GM12878 (cell line): ENCODE results near the gene CDKN2B-AS1. TPM values are rescaled to one million over a fixed set of nuclear protein-coding genes. Genes with fewer than 3 reads are reported as not detected.

Experiments
- ATAC-seq: fragments of 200-7000 bp; cut with Tn5 transposase; 3 replicates; pipeline ENCODE4 v1.9.1; 2020; ENCODE audit warnings: mild to moderate bottlenecking, moderate library complexity
- BruUV-seq: library from RNA; stranded (reverse); fragments of 400-500 nt; replicated peaks from 2 replicates; lab custom pipeline; 2021; lab: Mats Ljungman, UMichigan
- CTCF ChIA-PET: fragments of 300-600 bp; sonication (Branson Sonifier 250); formaldehyde crosslinking; extraction: SDS; loops from one replicate; lab custom pipeline; 2021; ENCODE audit warnings: inconsistent platforms; lab: Yijun Ruan, JAX
- POLR2A ChIA-PET: fragments of 350-600 bp; formaldehyde crosslinking; extraction: SDS; loops from one replicate; lab custom pipeline; 2021; ENCODE audit warnings: inconsistent platforms; lab: Charles Lee
- RAD21 ChIA-PET: fragments of 300-600 bp; sonication (Branson Sonifier 250); formaldehyde crosslinking; loops from one replicate; lab custom pipeline; 2023; ENCODE audit warnings: antibody characterized with exemption; ENCODE audit not compliant: unreplicated experiment; lab: Charles Lee
- SMC1A ChIA-PET: fragments of 300-600 bp; sonication (Branson Sonifier 250); formaldehyde crosslinking; loops from one replicate; lab custom pipeline; 2023; ENCODE audit not compliant: unreplicated experiment, uncharacterized antibody; lab: Charles Lee
- DNase-seq: peaks from one replicate; pipeline ENCODE4 v3.0.0-alpha.2; 2011; ENCODE audit warnings: low read depth, low spot score
- FAIRE-seq: peaks from 3 replicates; lab custom pipeline; 2011; peaks lifted over from hg19 to GRCh38; lab: Jason Lieb, UNC
- H2AFZ ChIP-seq: 2 replicates; pipeline ENCODE4 v1.6.0; 2011; ENCODE audit warnings: low read depth, low read length, control low read depth; ENCODE audit not compliant: control insufficient read depth
- H3K27ac ChIP-seq: 2 replicates; pipeline ENCODE4 v1.5.1; 2011; ENCODE audit warnings: control low read depth; ENCODE audit not compliant: control insufficient read depth, insufficient read depth
- H3K27me3 ChIP-seq, 2 experiments: replicated peaks in 1 of 2; 2 replicates each; pipeline versions ENCODE4 v1.6.0 to v1.6.1; 2011; ENCODE audit warnings: low read length in 1 of 2; ENCODE audit not compliant: control insufficient read depth in 2 of 2, insufficient read depth in 2 of 2
- H3K36me3 ChIP-seq, 2 experiments: 2 replicates each; pipeline ENCODE4 v1.5.1; 2011; ENCODE audit warnings: low read length in 1 of 2; ENCODE audit not compliant: control insufficient read depth in 2 of 2, insufficient read depth in 2 of 2
- H3K4me1 ChIP-seq: 2 replicates; pipeline ENCODE4 v1.6.1; 2011; ENCODE audit warnings: mild to moderate bottlenecking, low read length, moderate library complexity, mixed read lengths; ENCODE audit not compliant: control insufficient read depth, insufficient read depth
- H3K4me2 ChIP-seq: 2 replicates; pipeline ENCODE4 v1.6.0; 2011; ENCODE audit warnings: control low read depth; ENCODE audit not compliant: control insufficient read depth, insufficient read depth
- H3K4me3 ChIP-seq: fragments of 200-600 bp; sonication (generic); 2 replicates; pipeline ENCODE4 v1.5.1; 2016
- H3K79me2 ChIP-seq: 2 replicates; pipeline ENCODE4 v1.6.0; 2011; ENCODE audit warnings: low read length; ENCODE audit not compliant: control insufficient read depth, insufficient read depth
- H3K9ac ChIP-seq: 2 replicates; pipeline ENCODE4 v1.8.0; 2011; ENCODE audit warnings: low read length, control low read depth, mixed read lengths; ENCODE audit not compliant: control insufficient read depth, insufficient read depth
- H3K9me3 ChIP-seq: replicated peaks from 3 replicates; pipeline ENCODE4 v1.5.1; 2011; ENCODE audit warnings: mild to moderate bottlenecking, low read length; ENCODE audit not compliant: control insufficient read depth, insufficient read depth
- H4K20me1 ChIP-seq: 2 replicates; pipeline ENCODE4 v1.6.0; 2011; ENCODE audit not compliant: control insufficient read depth, insufficient read depth
- CHD2 ChIP-seq: IDR thresholded peaks from 2 replicates; pipeline ENCODE4 v1.6.1; 2011; ENCODE audit warnings: low read depth, low read length, improper control_type of control experiment, borderline replicate concordance
- FOS ChIP-seq: IDR thresholded peaks from 3 replicates; pipeline ENCODE4 v1.6.1; 2011; ENCODE audit warnings: borderline replicate concordance; ENCODE audit not compliant: insufficient read length; ENCODE audit errors: extremely low read depth
- JUNB ChIP-seq: IDR thresholded peaks from 2 replicates; pipeline ENCODE4 v1.6.1; 2016; ENCODE audit warnings: antibody characterized with exemption, mild to moderate bottlenecking
- NR2C2 ChIP-seq: IDR thresholded peaks from 2 replicates; pipeline ENCODE4 v1.6.1; 2011; ENCODE audit warnings: borderline replicate concordance, low read depth; ENCODE audit not compliant: control insufficient read depth, insufficient read length
- POU2F2 ChIP-seq: IDR thresholded peaks from 3 replicates; pipeline ENCODE4 v1.6.1; 2011; ENCODE audit warnings: low read depth, mild to moderate bottlenecking, low read length, borderline replicate concordance
- STAT1 ChIP-seq: fragments of 450-650 bp; conservative IDR thresholded peaks from 2 replicates; pipeline ENCODE4 v1.6.1; 2014; ENCODE audit warnings: antibody characterized with exemption, mild to moderate bottlenecking
- TCF3 ChIP-seq: IDR thresholded peaks from 2 replicates; pipeline ENCODE4 v1.6.1; 2012; ENCODE audit warnings: low read depth, mild to moderate bottlenecking, low read length, borderline replicate concordance; ENCODE audit not compliant: insufficient read depth
- TCF7 ChIP-seq: IDR thresholded peaks from 2 replicates; pipeline ENCODE4 v1.6.1; 2014; ENCODE audit warnings: antibody characterized with exemption, borderline replicate concordance
- ZZZ3 ChIP-seq: IDR thresholded peaks from 2 replicates; pipeline ENCODE4 v1.6.1; 2011; ENCODE audit warnings: low read depth; ENCODE audit not compliant: control insufficient read depth, insufficient read length
- WGBS: methylation state at CpG from one replicate; pipeline ENCODE4 v1.1.6; 2016; ENCODE audit warnings: low lambda C conversion rate; ENCODE audit not compliant: insufficient replicate concordance, insufficient coverage; ENCODE audit errors: missing lambda C conversion rate; 5-methylcytosine and 5-hydroxymethylcytosine counted together
- in situ Hi-C: fragments of 300-500 bp; cut with MboI; formaldehyde crosslinking; loops from 9 replicates; pipeline ENCODE4 v1.14.3; 2018; ENCODE audit warnings: mixed read lengths
- intact Hi-C: fragments of 100-400 bp; cut with micrococcal nuclease; formaldehyde crosslinking; loops from one replicate; pipeline ENCODE4 v1.14.2; 2022; ENCODE audit not compliant: unreplicated experiment
- polyA plus RNA-seq, 11 experiments: library from polyadenylated mRNA; depleted of rRNA in 4 of 11; unstranded in 6 of 11; stranded (reverse) in 5 of 11; fragments of >200 nt; fragmentation: Nextera tagmentation in 4 of 11; fragmentation: Illumina TruSeq in 1 of 11; extraction: Ambion mirVana in 4 of 11; extraction: Trizol in 1 of 11; gene quantifications; 1 replicate in 1 of 11; 2 replicates in 10 of 11; pipeline versions ENCODE4 v1.2.1 to v1.2.3, GENCODE V29; 2011 to 2016; ENCODE audit warnings: inconsistent platforms in 2 of 11, missing spikeins in 2 of 11, low read depth in 1 of 11
- total RNA-seq, 4 experiments: library from RNA; depleted of rRNA in 3 of 4; stranded (reverse); fragments of >200 nt in 3 of 4; fragmentation: Illumina TruSeq in 1 of 4; extraction: Trizol in 1 of 4; gene quantifications; 2 replicates each; pipeline versions ENCODE4 v1.2.1 to v1.2.3, GENCODE V29; 2013 to 2021
- TF ChIP-seq, protein P1 (sequence below): fragments of 450-650 bp; formaldehyde crosslinking; IDR thresholded peaks from 2 replicates; pipeline ENCODE4 v1.5.0; 2022; ENCODE audit warnings: mild to moderate bottlenecking, missing genetic modification characterization
- TF ChIP-seq, protein P2 (sequence below): IDR thresholded peaks from 2 replicates; pipeline ENCODE4 v1.6.1; 2012; ENCODE audit warnings: improper control_type of control experiment, low read depth, low read length; ENCODE audit not compliant: insufficient replicate concordance
- TF ChIP-seq, protein P3 (sequence below): fragments of 450-650 bp; IDR thresholded peaks from 2 replicates; pipeline ENCODE4 v1.6.1; 2016; ENCODE audit warnings: mild to moderate bottlenecking
- TF ChIP-seq, protein P4 (sequence below): fragments of 450-650 bp; IDR thresholded peaks from 2 replicates; pipeline ENCODE4 v1.6.1; 2017; ENCODE audit warnings: low read depth, mild to moderate bottlenecking, moderate library complexity

CDKN2B-AS1 gene
- total and polyA plus RNA-seq, 10 of the 15 experiments (the other 5 are each of a cell fraction or from before 2014, with no cell fraction given), result 0.22 to 2.2 (median 1.0) TPM; not detected in 1

DNA sequence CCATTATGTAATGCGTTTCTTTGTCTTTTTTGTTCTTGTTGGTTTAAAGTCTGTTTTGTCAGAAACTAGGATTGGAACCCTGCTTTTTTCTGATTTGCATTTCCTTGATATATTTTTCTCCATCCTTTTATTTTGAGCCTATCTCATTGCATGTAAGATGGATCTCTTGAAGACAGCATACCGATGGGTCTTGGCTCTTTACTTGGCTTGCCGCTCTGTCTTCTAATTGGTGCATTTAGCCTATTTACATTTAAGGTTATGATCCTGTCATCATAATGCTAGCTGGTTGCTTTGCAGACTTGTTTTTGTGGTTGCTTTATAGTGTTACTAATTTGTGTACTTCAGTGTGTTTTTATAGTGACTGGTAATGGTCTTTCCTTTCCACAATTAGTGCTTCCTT lies 27.8 kb downstream of the CDKN2B-AS1 start:
- whole genome bisulfite sequencing, result 92% methylated on average over 3 of the region's 3 CpGs
- Histone ChIP-seq H3K36me3 (no peaks in the 10 kb centered on the region), H3K4me3 (no peak overlapping the region), H3K27ac (no peak overlapping the region), H3K9ac (no peak overlapping the region), H3K27me3 (no peaks in the 10 kb centered on the region; a peak in 1 of 4 replicates), H2AFZ (no peak overlapping the region), H3K9me3 (no peaks in the 10 kb centered on the region; the same call in 2 of the 3 replicates), H3K4me1 (no peaks in the 10 kb centered on the region), H4K20me1 (no peaks in the 10 kb centered on the region), H3K4me2 (no peak overlapping the region), H3K79me2 (no peaks in the 10 kb centered on the region)
- ChIA-PET CTCF (no interaction called here), POLR2A (no interaction called here), SMC1A (no interaction called here), RAD21 (no interaction called here)
- ATAC-seq (no peak), DNase-seq (no peak), FAIRE-seq (no peak)
- intact Hi-C loops, result no loop called here
- no TSS peak for BruUV-seq
- in situ Hi-C loops, result no loop called here
- TF ChIP-seq, protein P1, sequence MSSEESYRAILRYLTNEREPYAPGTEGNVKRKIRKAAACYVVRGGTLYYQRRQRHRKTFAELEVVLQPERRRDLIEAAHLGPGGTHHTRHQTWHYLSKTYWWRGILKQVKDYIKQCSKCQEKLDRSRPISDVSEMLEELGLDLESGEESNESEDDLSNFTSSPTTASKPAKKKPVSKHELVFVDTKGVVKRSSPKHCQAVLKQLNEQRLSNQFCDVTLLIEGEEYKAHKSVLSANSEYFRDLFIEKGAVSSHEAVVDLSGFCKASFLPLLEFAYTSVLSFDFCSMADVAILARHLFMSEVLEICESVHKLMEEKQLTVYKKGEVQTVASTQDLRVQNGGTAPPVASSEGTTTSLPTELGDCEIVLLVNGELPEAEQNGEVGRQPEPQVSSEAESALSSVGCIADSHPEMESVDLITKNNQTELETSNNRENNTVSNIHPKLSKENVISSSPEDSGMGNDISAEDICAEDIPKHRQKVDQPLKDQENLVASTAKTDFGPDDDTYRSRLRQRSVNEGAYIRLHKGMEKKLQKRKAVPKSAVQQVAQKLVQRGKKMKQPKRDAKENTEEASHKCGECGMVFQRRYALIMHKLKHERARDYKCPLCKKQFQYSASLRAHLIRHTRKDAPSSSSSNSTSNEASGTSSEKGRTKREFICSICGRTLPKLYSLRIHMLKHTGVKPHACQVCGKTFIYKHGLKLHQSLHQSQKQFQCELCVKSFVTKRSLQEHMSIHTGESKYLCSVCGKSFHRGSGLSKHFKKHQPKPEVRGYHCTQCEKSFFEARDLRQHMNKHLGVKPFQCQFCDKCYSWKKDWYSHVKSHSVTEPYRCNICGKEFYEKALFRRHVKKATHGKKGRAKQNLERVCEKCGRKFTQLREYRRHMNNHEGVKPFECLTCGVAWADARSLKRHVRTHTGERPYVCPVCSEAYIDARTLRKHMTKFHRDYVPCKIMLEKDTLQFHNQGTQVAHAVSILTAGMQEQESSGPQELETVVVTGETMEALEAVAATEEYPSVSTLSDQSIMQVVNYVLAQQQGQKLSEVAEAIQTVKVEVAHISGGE (CRISPR knock-in tag), result no peak
- TF ChIP-seq FOS, result no peak
- TF ChIP-seq TCF3, result no peak
- TF ChIP-seq, protein P2, sequence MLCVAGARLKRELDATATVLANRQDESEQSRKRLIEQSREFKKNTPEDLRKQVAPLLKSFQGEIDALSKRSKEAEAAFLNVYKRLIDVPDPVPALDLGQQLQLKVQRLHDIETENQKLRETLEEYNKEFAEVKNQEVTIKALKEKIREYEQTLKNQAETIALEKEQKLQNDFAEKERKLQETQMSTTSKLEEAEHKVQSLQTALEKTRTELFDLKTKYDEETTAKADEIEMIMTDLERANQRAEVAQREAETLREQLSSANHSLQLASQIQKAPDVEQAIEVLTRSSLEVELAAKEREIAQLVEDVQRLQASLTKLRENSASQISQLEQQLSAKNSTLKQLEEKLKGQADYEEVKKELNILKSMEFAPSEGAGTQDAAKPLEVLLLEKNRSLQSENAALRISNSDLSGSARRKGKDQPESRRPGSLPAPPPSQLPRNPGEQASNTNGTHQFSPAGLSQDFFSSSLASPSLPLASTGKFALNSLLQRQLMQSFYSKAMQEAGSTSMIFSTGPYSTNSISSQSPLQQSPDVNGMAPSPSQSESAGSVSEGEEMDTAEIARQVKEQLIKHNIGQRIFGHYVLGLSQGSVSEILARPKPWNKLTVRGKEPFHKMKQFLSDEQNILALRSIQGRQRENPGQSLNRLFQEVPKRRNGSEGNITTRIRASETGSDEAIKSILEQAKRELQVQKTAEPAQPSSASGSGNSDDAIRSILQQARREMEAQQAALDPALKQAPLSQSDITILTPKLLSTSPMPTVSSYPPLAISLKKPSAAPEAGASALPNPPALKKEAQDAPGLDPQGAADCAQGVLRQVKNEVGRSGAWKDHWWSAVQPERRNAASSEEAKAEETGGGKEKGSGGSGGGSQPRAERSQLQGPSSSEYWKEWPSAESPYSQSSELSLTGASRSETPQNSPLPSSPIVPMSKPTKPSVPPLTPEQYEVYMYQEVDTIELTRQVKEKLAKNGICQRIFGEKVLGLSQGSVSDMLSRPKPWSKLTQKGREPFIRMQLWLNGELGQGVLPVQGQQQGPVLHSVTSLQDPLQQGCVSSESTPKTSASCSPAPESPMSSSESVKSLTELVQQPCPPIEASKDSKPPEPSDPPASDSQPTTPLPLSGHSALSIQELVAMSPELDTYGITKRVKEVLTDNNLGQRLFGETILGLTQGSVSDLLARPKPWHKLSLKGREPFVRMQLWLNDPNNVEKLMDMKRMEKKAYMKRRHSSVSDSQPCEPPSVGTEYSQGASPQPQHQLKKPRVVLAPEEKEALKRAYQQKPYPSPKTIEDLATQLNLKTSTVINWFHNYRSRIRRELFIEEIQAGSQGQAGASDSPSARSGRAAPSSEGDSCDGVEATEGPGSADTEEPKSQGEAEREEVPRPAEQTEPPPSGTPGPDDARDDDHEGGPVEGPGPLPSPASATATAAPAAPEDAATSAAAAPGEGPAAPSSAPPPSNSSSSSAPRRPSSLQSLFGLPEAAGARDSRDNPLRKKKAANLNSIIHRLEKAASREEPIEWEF, result no peak
- TF ChIP-seq ZZZ3, result no peak
- TF ChIP-seq NR2C2, result no peak
- no peak for TF ChIP-seq POU2F2
- TF ChIP-seq, protein P3, sequence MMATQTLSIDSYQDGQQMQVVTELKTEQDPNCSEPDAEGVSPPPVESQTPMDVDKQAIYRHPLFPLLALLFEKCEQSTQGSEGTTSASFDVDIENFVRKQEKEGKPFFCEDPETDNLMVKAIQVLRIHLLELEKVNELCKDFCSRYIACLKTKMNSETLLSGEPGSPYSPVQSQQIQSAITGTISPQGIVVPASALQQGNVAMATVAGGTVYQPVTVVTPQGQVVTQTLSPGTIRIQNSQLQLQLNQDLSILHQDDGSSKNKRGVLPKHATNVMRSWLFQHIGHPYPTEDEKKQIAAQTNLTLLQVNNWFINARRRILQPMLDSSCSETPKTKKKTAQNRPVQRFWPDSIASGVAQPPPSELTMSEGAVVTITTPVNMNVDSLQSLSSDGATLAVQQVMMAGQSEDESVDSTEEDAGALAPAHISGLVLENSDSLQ, result no peak
- no peak for TF ChIP-seq JUNB
- no peak for TF ChIP-seq CHD2
- no peak for TF ChIP-seq TCF7
- TF ChIP-seq, protein P4, sequence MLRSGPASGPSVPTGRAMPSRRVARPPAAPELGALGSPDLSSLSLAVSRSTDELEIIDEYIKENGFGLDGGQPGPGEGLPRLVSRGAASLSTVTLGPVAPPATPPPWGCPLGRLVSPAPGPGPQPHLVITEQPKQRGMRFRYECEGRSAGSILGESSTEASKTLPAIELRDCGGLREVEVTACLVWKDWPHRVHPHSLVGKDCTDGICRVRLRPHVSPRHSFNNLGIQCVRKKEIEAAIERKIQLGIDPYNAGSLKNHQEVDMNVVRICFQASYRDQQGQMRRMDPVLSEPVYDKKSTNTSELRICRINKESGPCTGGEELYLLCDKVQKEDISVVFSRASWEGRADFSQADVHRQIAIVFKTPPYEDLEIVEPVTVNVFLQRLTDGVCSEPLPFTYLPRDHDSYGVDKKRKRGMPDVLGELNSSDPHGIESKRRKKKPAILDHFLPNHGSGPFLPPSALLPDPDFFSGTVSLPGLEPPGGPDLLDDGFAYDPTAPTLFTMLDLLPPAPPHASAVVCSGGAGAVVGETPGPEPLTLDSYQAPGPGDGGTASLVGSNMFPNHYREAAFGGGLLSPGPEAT, result no peak
- no peak for TF ChIP-seq STAT1
